CD4-positive, alpha-beta T cell treated with Interleukin-4 for 1 hour (primary cell): ENCODE results near the gene SCML2.
A peak's percentile ranks its signal among the peaks of the same experiment; 100 is the strongest.
"Not testable (repeated sequence)": the region's sequence is repeated elsewhere in the genome, so short reads cannot be mapped to it uniquely, and the experiment has no call there.

ENCODE experiments used
- DNase-seq, 2 donors: peaks; one replicate each; pipeline ENCODE4 v3.0.0-alpha.2; 2020 to 2022

Gene SCML2

DNA sequence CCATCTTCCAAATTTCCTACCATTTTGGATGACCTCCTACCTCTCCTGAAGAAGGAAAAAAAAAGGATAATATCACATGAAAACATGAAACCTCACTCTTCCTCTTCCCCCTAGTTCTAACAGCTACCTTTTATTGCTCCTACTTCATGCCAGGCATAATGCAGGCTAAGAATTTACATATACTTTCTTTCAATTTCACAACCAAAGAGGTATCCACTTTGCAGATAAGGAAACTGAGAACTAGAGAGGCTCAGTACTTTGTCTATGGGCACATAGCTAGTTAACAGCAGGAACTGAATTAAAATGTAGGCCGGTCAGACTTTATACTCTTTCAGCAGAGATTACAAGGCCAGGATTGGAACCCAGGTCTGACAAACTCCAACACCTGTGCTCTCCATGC, 99.4 kb downstream of the SCML2 start:
- DNase-seq: no peak

DNA sequence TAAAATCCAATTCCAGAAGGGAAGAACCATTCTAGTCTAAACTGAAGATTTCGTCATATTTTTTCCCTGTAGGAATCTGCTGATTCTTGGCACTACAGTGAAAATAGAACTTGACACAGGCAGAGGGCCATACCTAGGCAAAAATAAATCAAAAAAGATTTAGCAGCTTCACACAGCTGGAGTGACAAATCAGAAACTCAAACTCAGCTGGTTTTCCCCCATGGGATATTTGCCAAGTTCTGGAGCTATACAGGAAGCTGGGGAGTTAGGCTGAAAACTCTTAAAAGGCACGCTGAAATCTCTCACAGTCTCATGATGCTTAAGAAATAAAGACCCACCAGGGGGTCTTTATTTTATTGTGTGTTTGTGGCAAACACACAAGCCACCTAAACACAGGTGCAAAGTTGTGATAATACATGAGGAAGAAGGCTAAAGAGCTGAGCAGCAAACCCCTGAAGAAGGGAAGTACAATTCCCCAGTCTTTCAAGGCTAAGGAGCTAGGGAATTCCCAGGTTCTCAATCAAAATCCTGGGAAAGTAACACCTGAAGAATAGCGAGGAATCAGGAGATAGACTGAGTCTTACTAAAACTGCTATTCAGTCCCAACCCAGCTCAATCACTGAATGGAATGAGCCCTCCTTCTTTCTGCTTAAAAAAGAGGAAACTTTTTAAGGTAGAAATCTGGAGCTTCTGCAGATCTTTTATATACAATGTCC, 101.7 kb downstream of the SCML2 start:
- DNase-seq: no peak

DNA sequence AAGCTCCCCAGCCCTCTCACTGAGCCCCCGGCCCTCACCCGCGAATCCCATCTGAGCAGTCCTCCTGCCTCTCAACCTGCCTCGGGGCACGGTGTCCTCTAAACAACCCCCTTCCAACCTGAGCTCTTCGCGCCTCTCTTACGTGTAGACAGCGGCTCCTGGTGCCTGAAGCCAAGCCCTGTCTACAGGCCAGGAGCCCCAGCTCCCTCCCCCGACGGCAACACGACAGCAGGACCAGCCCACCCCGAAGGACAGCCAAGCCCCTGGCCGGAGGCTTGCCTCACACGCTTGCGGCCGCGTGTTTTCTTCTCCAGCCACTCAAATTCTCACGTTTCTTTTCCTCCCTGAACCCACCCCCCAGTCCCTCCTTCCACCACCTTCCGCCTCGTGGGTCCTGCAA, 124.8 kb downstream of the SCML2 start:
- DNase-seq: not testable (repeated sequence)

DNA sequence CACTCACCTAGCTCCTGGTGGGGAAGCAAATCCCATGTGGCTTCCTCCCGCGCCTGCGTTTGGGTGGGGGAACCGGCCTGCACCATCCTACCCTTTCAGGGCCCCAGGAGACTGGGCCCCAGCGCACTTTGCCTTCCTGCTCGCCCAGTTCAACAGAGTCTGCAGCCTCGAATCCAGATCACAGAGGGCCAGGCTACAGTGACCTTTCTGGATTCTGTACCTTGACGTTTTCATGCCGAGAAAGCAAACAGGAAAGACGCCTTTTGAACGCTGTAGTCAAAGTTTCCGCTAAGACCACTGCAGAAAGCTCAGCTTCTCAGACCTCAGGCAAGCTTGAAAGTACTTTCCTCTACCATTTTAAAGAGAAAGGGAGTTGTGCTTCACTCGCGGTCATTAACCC, 126.4 kb downstream of the SCML2 start:
- DNase-seq: no peak

DNA sequence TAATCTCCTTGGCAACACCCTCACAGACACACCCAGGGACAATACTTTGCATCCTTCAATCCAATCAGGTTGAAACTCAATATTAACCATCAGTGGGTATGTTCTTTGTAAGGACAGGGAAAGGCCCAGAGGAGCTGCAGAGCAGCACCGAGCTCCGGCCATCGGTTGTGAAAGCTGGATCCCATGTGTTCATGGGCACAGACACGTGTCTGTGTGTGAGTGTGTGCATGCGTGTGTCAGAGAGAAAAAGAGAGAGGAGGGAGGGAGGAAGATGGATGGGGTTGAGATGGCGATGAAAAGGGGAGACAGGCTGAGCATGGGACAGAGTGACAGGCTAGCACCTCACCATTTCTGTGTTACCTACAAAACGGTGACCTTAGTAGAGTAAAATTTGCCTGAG, 127.0 kb downstream of the SCML2 start:
- no peak for DNase-seq

DNA sequence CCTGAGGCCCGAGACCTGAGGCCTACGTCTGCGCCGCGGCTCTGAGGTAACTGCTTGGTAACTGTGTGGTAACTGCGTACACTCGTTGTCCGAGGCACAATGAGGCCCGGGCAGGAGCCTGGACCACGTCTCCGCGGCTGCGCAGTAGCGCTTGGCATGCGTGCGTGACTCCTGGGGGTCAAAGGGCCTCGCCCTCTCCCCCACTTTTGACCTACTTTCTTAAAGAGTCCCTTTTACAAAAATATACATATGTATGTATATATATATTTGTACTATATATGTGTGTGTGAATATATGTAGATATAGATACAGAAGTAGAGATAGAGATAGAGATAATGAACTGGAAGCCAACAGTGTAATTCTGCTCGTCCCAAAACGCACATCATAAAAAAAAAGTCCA, 133.7 kb downstream of the SCML2 start, which contains the start of gene BEND2:
TSS of gene BEND2 (minus strand) at position 101 of the 400 bp plus-strand sequence. CDS start 136 bp downstream, outside the sequence.
- DNase-seq: no peak

DNA sequence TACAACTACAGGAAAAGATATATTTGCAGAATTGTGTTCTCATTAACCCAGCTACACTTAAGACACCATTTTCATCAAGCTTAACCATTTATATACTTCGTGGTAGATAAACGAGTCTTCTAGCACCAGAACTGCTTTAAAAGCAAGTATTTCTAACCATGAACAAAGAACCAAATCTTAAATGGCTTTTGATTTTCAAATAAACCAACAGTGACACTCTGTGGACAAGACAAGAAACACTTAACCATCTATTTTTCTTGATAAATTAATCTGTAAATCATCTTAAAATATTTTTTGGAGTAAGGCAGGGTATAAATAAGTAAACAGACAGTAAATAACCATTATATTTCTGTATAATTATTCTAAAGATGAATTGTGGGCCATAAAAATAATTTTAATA, 144.0 kb downstream of the SCML2 start:
- peak in 1 of 2 donors; percentile 2 for DNase-seq

DNA sequence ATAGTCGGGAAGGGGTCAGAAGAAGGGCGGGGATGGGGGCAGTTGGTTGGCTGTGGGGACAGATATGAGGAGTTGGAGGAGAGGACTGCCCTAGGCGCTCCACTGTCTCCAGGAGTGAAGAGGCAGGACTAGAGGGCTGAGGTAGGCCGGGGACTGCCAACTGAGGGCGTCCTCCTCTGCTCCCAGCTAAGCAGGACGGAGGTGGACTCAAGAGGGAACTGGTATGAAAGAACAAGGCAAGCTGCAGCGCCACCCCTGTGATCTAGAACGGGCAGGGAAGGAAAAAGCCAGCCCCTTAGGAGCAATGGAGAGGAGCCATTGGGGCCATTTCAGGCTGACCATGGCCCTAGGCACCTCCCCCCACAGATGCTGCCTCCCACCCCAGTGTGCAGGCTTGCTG, 147.8 kb downstream of the SCML2 start:
- DNase-seq: no peak

DNA sequence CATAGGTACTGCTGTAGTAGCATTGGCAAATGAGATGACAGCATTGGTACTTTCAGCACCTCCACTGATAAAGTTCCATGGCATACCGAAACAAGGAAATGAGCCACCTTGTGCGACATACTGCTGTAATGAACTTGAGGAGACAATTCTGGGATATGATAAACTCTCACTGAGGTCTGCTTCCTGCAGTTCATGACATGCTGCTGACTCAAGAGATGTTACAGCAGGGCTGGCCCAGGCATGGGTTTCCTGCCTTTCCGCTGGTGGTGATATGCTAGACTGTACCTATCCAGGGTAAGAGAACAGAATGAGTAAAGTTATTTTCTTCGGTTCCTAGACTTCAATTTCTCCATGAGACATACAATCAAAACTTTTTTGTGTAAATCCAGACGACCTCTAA, 150.9 kb downstream of the SCML2 start:
- no peak for DNase-seq

DNA sequence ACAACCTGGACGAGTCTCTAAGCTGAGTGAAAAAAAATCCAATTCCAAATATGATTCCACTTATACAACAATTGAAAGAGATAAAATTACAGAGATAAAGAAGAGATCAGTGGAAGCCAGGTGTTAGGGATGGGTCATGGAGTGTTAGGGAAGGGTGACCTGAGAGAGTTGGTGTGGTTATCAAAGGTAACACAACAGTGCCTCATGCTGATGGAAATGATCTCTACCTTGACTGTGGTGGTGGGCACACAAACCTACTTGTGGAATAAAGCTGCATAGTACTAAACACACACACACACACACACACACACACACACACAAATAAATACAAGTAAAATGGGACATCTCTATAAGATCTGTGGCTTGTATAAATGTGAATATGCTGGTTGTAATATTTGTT, 159.8 kb downstream of the SCML2 start:
- DNase-seq: no peak
